Common myeloid progenitor, CD34-positive (primary cell): ENCODE measurements around the gene NDEL1.

Experiments used
- CTCF ChIA-PET: fragments of 350-600 bp; sonication (Branson Sonifier 250); formaldehyde crosslinking; loops from one replicate; lab custom pipeline; 2021; ENCODE audit warnings: antibody characterized with exemption; lab: Charles Lee
- POLR2A ChIA-PET: fragments of 350-600 bp; sonication (Branson Sonifier 250); formaldehyde crosslinking; loops from one replicate; lab custom pipeline; 2021; ENCODE audit warnings: antibody characterized with exemption; lab: Charles Lee
- DNase-seq, 3 donors: peaks; one replicate each; pipeline versions ENCODE4 v3.0.0 to v3.0.0-alpha.2; 2013
- H3K27ac ChIP-seq, 2 experiments: 1 replicate in 1 of 2; 2 replicates in 1 of 2; pipeline ENCODE4 v1.7.0; 2013; ENCODE audit warnings: inconsistent platforms in 2 of 2, low read length in 2 of 2, mild to moderate bottlenecking in 2 of 2, low read depth in 1 of 2, moderate library complexity in 1 of 2; ENCODE audit not compliant: severe bottlenecking in 2 of 2, insufficient read depth in 1 of 2, poor library complexity in 1 of 2
- H3K27me3 ChIP-seq, 5 experiments: replicated peaks in 2 of 5; 1 replicate in 3 of 5; 2 replicates in 2 of 5; pipeline versions ENCODE4 v1.6.1 to v1.7.0; 2013; ENCODE audit warnings: low read length in 4 of 5, mild to moderate bottlenecking in 2 of 5, moderate library complexity in 2 of 5, inconsistent platforms in 1 of 5; ENCODE audit not compliant: insufficient read depth in 5 of 5, control insufficient read depth in 4 of 5
- H3K36me3 ChIP-seq, 4 experiments: 1 replicate in 2 of 4; 2 replicates in 2 of 4; pipeline versions ENCODE4 v1.6.1 to v1.7.0; 2013; ENCODE audit warnings: low read length in 3 of 4, control low read depth in 1 of 4, mild to moderate bottlenecking in 1 of 4; ENCODE audit not compliant: control insufficient read depth in 4 of 4, insufficient read depth in 4 of 4
- H3K4me1 ChIP-seq, 4 experiments: 1 replicate in 3 of 4; 2 replicates in 1 of 4; pipeline versions ENCODE4 v1.6.1 to v1.7.1; 2013; ENCODE audit warnings: low read length in 3 of 4, mild to moderate bottlenecking in 3 of 4, control low read depth in 1 of 4, inconsistent platforms in 1 of 4, moderate library complexity in 1 of 4; ENCODE audit not compliant: control insufficient read depth in 4 of 4, insufficient read depth in 4 of 4; ENCODE audit errors: control extremely low read depth in 1 of 4
- H3K4me3 ChIP-seq, 7 experiments: 1 replicate in 4 of 7; 2 replicates in 3 of 7; pipeline versions ENCODE4 v1.5.1 to v1.7.0; 2013; ENCODE audit warnings: mild to moderate bottlenecking in 7 of 7, low read length in 6 of 7, moderate library complexity in 6 of 7, inconsistent platforms in 2 of 7, low read depth in 2 of 7, control low read depth in 1 of 7; ENCODE audit not compliant: insufficient read depth in 4 of 7, control insufficient read depth in 1 of 7; ENCODE audit errors: extremely low read depth in 1 of 7
- H3K9me3 ChIP-seq, 5 experiments: 1 replicate in 4 of 5; 2 replicates in 1 of 5; pipeline versions ENCODE4 v1.6.1 to v1.7.1; 2013; ENCODE audit warnings: low read length in 4 of 5, mild to moderate bottlenecking in 2 of 5, inconsistent platforms in 1 of 5, low read depth in 1 of 5, moderate library complexity in 1 of 5; ENCODE audit not compliant: control insufficient read depth in 4 of 5, insufficient read depth in 2 of 5; ENCODE audit errors: control extremely low read depth in 1 of 5
- WGBS: methylation state at CpG from one replicate; pipeline ENCODE4 v1.1.5; 2013; ENCODE audit not compliant: insufficient coverage; 5-methylcytosine and 5-hydroxymethylcytosine counted together

Gene NDEL1

DNA sequence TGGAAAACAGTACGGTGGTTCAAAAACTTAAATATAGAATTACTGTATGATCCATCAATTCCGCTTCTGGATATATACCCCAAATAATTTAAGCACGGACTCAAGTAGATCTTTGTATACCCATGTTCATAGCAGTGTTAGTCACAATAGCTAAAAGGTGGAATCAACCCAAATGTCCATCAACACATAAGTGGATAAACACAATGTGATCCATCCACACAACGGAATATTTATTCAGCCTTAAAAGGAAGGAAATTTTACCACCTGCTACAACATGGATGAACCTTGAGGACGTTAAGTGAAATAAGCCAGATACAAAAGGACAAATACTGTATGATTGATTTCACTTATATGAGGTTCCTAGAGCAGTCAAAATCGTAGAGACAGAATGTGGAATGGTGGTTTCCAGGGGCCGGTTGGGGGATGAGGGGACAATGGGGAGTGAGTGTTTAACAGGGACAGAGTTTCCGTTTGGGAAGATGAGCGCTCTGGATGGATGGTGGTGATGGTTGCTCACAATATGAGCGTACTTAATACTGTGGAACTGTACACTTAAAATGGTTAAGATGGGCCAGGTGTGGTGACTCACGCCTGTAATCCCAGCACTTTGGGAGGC lies 32.7 kb upstream of the NDEL1 start:
- Histone ChIP-seq H3K27ac (no peak overlapping the region), H3K36me3 (no peaks in the 10 kb centered on the region), H3K27me3 (peaks cover 0 to 2% (median 0%) of the 10 kb centered on the region in 5 experiments), H3K4me3 (no peak overlapping the region), H3K4me1 (no peaks in the 10 kb centered on the region), H3K9me3 (no peaks in the 10 kb centered on the region)
- CTCF ChIA-PET, result interaction anchor here (1.1 to 2.2 kb wide), 2 partner anchors 10 to 21 kb away, joined by 4 to 5 read pairs; no protein-coding TSS in a partner anchor
- DNase-seq, result no peak
- POLR2A ChIA-PET, result no interaction called here
- 94% methylated on average over 7 of the region's 11 CpGs for WGBS

DNA sequence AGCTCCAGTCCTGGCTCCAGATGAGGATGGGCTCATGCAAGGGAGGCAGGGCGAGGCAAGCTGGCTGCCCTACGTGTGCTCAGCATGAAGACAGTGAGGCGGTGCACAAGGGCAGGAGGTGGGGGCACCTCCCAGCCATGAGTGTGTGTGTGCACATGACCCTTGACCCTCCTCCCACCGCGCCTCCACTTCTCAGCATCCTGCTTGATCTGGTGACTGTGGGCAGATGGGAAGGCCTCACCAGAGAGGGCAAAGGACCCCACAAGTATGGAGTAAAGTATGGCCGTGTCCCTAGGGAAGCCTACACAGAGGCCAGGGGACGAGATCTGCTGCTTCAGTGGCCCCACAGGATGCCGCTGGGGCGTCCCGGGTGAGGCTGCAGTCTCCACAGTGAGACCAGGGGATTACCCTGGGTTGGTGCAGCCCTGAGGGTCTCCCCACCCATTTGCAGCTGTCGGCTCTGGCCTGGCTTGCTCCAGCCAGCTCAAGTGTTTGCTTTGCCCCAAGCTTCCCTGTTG lies 30.1 kb upstream of the NDEL1 start:
- Histone ChIP-seq H3K27me3 (no peaks in the 10 kb centered on the region), H3K9me3 (no peaks in the 10 kb centered on the region), H3K4me1 (peaks cover 0 to 10% (median 6%) of the 10 kb centered on the region in 4 experiments), H3K27ac (no peak overlapping the region), H3K36me3 (no peaks in the 10 kb centered on the region), H3K4me3 (no peak overlapping the region)
- 94% methylated on average over 8 of the region's 11 CpGs for WGBS
- ChIA-PET CTCF (interaction anchor here (2.2 kb wide), 1 partner anchor 23 kb away, joined by 5 read pairs; no protein-coding TSS in a partner anchor), POLR2A (interaction anchor here (1.0 kb wide), 1 partner anchor 22 kb away, joined by 5 read pairs; the partner anchor contains the start of gene RPL26)
- DNase-seq, result no peak

DNA sequence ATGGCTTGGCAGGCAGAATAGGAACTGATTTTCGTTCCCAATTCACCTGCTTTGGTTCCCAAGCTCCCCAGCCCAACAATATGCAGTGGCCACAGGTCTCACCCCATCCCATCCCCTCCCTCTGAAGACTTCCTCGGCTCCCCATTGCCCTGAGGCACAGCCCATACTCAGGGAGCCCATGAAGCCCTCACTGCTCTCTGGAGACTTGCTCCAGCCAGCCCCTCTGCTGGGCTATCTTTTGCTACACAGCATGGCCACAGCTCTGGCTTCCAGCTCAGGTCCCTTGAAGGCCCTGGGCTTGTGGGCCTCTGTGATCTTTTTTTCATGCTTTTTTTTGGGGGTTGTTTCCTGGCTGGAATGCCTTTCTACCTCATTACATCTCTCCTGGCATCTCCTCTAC lies 29.5 kb upstream of the NDEL1 start:
- H3K36me3 ChIP-seq, result no peaks in the 10 kb centered on the region
- WGBS, result 100% methylated on average over 2 of the region's 2 CpGs
- no peaks in the 10 kb centered on the region for H3K27me3 ChIP-seq
- H3K4me1 ChIP-seq, result peaks cover 0 to 10% (median 6%) of the 10 kb centered on the region in 4 experiments
- POLR2A ChIA-PET, result interaction anchor here (0.6 to 1.0 kb wide), 2 partner anchors 23 to 124 kb away, joined by 3 to 5 read pairs; partner anchors contain the start of gene RPL26
- H3K27ac ChIP-seq, result no peak overlapping the region
- DNase-seq, result no peak
- H3K4me3 ChIP-seq, result no peak overlapping the region
- no peaks in the 10 kb centered on the region for H3K9me3 ChIP-seq
- CTCF ChIA-PET, result interaction anchor here (0.6 kb wide), 1 partner anchor 397 kb away, joined by 3 read pairs; no protein-coding TSS in a partner anchor

DNA sequence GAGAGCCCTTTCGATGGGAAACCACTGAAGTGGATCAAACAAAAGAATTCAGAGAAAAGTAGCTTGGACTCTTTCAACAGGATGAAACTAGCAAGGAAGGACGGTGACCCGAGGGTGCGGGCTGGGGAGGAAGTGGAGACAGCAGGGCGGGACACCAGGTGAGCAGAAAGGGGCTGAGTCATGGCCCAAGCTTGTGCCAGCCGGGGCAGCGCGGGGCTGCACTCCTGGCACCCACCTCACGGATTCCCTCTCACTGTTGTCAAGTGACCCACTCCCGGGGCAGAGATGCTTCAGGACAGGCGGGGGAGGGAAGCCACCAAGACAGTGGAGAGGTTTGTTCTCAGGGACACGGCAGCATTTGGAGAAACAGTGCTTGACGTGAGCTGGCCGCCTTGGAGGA lies 27.3 kb upstream of the NDEL1 start:
- no peak for DNase-seq
- WGBS, result 76% methylated on average over 14 of the region's 14 CpGs
- Histone ChIP-seq H3K36me3 (no peaks in the 10 kb centered on the region), H3K4me3 (no peak overlapping the region), H3K27me3 (peaks cover 0 to 2% (median 0%) of the 10 kb centered on the region in 5 experiments), H3K9me3 (no peaks in the 10 kb centered on the region), H3K27ac (no peak overlapping the region), H3K4me1 (peaks cover 1 to 18% (median 14%) of the 10 kb centered on the region in 4 experiments)
- ChIA-PET CTCF (interaction anchor here (1.2 to 1.6 kb wide), 3 partner anchors 12 to 31 kb away, joined by 3 to 4 read pairs (median 3); no protein-coding TSS in a partner anchor), POLR2A (no interaction called here)

DNA sequence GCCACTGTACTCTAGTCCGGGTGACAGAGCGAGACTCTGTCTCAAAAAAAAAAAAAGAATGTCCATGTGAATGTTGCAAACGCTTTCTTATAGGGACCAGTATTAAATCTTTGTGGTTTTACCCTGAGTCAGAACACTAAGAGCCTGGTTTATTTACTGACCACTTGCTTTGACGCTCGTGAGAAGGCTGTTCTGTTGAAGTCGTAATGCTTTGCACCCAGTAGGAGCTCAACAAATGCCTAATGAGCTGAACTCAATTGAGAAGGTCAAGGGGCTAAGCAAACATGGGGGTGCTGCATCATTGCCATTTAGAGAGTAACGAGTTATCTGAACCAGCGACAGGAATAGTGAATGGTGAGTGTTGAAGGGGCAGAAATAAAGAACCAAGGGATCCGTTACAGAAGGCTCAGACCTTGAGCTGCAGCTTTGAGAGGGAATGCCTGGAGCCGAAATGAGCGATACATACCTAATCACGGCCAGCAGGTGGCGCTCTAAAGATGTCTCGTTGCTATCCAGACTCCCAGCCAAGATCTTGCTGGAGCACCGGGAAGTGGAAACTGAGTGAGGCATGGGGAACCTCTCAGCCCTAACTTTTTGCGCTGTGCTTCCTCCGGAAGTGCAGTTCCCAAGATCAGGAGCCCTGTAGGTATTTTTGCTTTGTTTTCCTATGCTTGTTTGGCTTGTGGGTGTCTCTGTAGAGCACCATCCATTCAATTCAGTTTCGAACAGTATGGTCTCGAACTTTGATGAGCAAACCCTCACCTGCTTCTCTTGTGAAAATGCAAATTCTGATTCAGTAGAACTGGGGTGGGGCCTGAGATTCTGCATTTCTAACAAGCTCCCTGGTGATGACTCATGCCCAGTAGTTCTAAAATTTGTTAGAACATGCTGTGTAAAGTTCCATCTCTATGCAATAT lies 25.5 kb upstream of the NDEL1 start:
- peaks cover 4 to 22% (median 16%) of the 10 kb centered on the region in 4 experiments for H3K4me1 ChIP-seq
- WGBS, result 22% methylated on average over 15 of the region's 19 CpGs
- H3K4me3 ChIP-seq, result peak overlapping the region in 2 of 7 experiments; percentile 31 to 57
- peaks cover 0 to 2% (median 0%) of the 10 kb centered on the region in 5 experiments for H3K27me3 ChIP-seq
- no peak overlapping the region for H3K27ac ChIP-seq
- H3K9me3 ChIP-seq, result no peaks in the 10 kb centered on the region
- peak; percentile 78 to 83 (median 79) for DNase-seq
- POLR2A ChIA-PET, result interaction anchor here (0.7 to 1.0 kb wide), 2 partner anchors 27 kb away, joined by 3 to 5 read pairs; no protein-coding TSS in a partner anchor
- CTCF ChIA-PET, result interaction anchor here (0.6 to 3.4 kb wide), 19 partner anchors 11 to 375 kb away, joined by 3 to 12 read pairs (median 3); partner anchors contain the start of gene NDEL1
- no peaks in the 10 kb centered on the region for H3K36me3 ChIP-seq

DNA sequence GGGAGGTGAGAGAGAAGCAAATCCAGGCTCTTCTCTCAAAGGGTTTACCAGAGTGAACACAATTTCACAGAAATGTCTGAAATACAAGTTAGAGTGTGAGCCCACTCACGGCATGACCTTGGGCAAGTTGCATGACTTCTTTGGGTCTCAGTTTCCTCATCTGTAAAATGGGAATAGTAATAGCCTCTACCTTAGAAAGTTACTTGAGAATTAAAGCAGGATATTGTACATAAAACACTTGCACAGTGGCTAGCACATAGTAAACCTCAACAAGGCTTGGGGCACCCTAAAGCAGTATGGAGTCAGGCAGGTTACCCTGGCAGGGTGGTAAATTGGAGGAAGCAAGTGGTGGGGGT lies 24.8 kb upstream of the NDEL1 start:
- Histone ChIP-seq H3K4me3 (no peak overlapping the region), H3K27me3 (peaks cover 0 to 2% (median 0%) of the 10 kb centered on the region in 5 experiments), H3K36me3 (no peaks in the 10 kb centered on the region), H3K9me3 (no peaks in the 10 kb centered on the region), H3K4me1 (peaks cover 4 to 22% (median 16%) of the 10 kb centered on the region in 4 experiments), H3K27ac (no peak overlapping the region)
- CTCF ChIA-PET, result interaction anchor here (0.9 to 3.4 kb wide), 9 partner anchors 10 to 375 kb away, joined by 3 to 12 read pairs (median 4); no protein-coding TSS in a partner anchor
- WGBS, result no CpG with 5 or more reads among the region's 1 CpG
- POLR2A ChIA-PET, result no interaction called here
- DNase-seq, result no peak
